ENCODE results near the gene CNIH3.

The CNIH3 gene

DNA sequence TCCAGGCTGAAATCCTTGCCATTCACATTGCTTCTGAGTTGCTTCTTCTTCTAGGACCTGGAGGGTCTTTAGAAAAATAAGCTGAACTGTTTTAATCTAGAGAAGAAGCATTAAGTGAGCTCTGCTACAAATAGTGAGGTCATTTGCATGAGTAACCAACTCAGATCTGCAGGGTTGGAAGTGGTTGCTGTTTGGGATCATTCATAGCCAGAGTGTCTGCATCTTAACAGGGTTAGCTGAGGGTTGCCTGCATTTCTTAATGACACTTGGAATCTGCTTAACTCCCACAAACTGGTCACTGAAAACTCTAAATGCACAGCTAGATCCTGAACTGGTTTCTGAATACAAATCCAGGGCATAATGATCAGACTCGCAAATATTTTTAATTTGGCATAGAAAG, 9.9 kb downstream of the CNIH3 start:
- no peaks in the 10 kb centered on the region for H3K79me2 ChIP-seq (ENCODE audit: control insufficient read depth, low read length)
- no peaks in the 10 kb centered on the region for H3F3A ChIP-seq (ENCODE audit: control insufficient read depth, insufficient read depth)
- no peaks in the 10 kb centered on the region for H3K9me2 ChIP-seq (replicated peaks; ENCODE audit: control insufficient read depth, low read length)
- H3K9me3 ChIP-seq (ENCODE audit: control insufficient read depth, insufficient read depth, low read length): no peaks in the 10 kb centered on the region
- H3K4me1 ChIP-seq (ENCODE audit: control insufficient read depth, low read length): peaks cover 11% of the 10 kb centered on the region
- H3K4me3 ChIP-seq (ENCODE audit: low read length): no peak overlapping the region
- no peak for TF ChIP-seq EZH2phosphoT487 (IDR thresholded peaks at IDR 0.05; ENCODE audit: borderline replicate concordance, low read length)
- TF ChIP-seq, protein P1, sequence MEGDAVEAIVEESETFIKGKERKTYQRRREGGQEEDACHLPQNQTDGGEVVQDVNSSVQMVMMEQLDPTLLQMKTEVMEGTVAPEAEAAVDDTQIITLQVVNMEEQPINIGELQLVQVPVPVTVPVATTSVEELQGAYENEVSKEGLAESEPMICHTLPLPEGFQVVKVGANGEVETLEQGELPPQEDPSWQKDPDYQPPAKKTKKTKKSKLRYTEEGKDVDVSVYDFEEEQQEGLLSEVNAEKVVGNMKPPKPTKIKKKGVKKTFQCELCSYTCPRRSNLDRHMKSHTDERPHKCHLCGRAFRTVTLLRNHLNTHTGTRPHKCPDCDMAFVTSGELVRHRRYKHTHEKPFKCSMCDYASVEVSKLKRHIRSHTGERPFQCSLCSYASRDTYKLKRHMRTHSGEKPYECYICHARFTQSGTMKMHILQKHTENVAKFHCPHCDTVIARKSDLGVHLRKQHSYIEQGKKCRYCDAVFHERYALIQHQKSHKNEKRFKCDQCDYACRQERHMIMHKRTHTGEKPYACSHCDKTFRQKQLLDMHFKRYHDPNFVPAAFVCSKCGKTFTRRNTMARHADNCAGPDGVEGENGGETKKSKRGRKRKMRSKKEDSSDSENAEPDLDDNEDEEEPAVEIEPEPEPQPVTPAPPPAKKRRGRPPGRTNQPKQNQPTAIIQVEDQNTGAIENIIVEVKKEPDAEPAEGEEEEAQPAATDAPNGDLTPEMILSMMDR (IDR thresholded peaks at IDR 0.05; ENCODE audit: low read depth, low read length, poor library complexity, severe bottlenecking): no peak
- no peaks in the 10 kb centered on the region; the same call in 1 of the 2 replicates for H3K27me3 ChIP-seq (ENCODE audit: control insufficient read depth, low read length)
- H3K4me2 ChIP-seq (ENCODE audit: low read length): no peak overlapping the region
- H4K20me1 ChIP-seq (ENCODE audit: control insufficient read depth, insufficient read depth, low read depth, low read length): no peaks in the 10 kb centered on the region
- H3K27ac ChIP-seq (ENCODE audit: low read depth, low read length): no peak overlapping the region
- H3K36me3 ChIP-seq (ENCODE audit: control insufficient read depth, low read length): no peaks in the 10 kb centered on the region

GRCh38 chr1:224629965-224630364, 13.8 kb downstream of the CNIH3 start:
- no peaks in the 10 kb centered on the region for H3K79me2 ChIP-seq (ENCODE audit: control insufficient read depth, low read length)
- no peak overlapping the region for H3K27ac ChIP-seq (ENCODE audit: low read depth, low read length)
- no peak overlapping the region for H3K4me2 ChIP-seq (ENCODE audit: low read length)
- no peaks in the 10 kb centered on the region for H3F3A ChIP-seq (ENCODE audit: control insufficient read depth, insufficient read depth)
- H3K4me1 ChIP-seq (ENCODE audit: control insufficient read depth, low read length): no peaks in the 10 kb centered on the region
- TF ChIP-seq, protein P1 (IDR thresholded peaks at IDR 0.05; ENCODE audit: low read depth, low read length, poor library complexity, severe bottlenecking): no peak
- no peak for TF ChIP-seq EZH2phosphoT487 (IDR thresholded peaks at IDR 0.05; ENCODE audit: borderline replicate concordance, low read length)
- no peaks in the 10 kb centered on the region for H4K20me1 ChIP-seq (ENCODE audit: control insufficient read depth, insufficient read depth, low read depth, low read length)
- no peaks in the 10 kb centered on the region for H3K36me3 ChIP-seq (ENCODE audit: control insufficient read depth, low read length)
- no peaks in the 10 kb centered on the region for H3K9me3 ChIP-seq (ENCODE audit: control insufficient read depth, insufficient read depth, low read length)
- H3K9me2 ChIP-seq (replicated peaks; ENCODE audit: control insufficient read depth, low read length): no peaks in the 10 kb centered on the region
- H3K4me3 ChIP-seq (ENCODE audit: low read length): no peak overlapping the region
- H3K27me3 ChIP-seq (ENCODE audit: control insufficient read depth, low read length): no peaks in the 10 kb centered on the region; the same call in 1 of the 2 replicates

DNA sequence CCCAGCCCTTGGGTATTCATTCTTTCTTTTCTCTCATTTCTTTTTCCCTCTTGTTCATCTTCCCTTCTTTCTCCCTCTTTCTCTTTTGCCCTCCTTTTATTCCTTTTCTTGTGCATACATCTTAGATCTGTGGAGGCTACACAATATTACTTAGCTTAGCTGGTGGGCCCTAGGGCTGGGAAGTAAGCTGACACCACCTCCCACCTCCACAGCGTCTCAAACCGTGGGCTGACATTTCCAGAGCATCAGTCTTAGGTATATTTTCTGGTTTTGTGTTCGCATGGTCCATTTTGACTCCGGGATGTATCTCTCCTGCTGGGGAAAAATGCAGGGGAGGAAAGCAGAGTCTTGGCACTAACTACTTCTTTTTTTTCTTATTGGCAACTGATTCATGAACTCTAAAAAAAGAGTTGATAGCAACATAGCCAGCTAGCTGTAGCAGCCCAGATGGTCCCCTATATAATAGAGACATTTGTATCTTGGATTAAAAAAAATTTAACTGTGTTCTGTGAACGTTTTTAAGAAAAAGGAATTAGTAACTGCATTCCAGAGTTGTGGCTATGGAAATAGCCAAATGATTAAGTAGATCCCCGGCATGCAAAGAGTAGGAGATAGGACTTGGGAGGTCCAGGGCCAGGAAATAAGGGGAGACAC, 15.5 kb downstream of the CNIH3 start:
- Histone ChIP-seq H4K20me1 (ENCODE audit: control insufficient read depth, insufficient read depth, low read depth, low read length) (no peaks in the 10 kb centered on the region), H3K4me2 (ENCODE audit: low read length) (no peak overlapping the region), H3K4me3 (ENCODE audit: low read length) (no peak overlapping the region), H3K27ac (ENCODE audit: low read depth, low read length) (no peak overlapping the region), H3K4me1 (ENCODE audit: control insufficient read depth, low read length) (no peaks in the 10 kb centered on the region), H3F3A (ENCODE audit: control insufficient read depth, insufficient read depth) (no peaks in the 10 kb centered on the region), H3K36me3 (ENCODE audit: control insufficient read depth, low read length) (no peaks in the 10 kb centered on the region), H3K27me3 (ENCODE audit: control insufficient read depth, low read length) (no peaks in the 10 kb centered on the region; the same call in 1 of the 2 replicates), H3K79me2 (ENCODE audit: control insufficient read depth, low read length) (no peaks in the 10 kb centered on the region), H3K9me2 (replicated peaks; ENCODE audit: control insufficient read depth, low read length) (no peaks in the 10 kb centered on the region), H3K9me3 (ENCODE audit: control insufficient read depth, insufficient read depth, low read length) (no peaks in the 10 kb centered on the region)
- TF ChIP-seq, protein P1 (IDR thresholded peaks at IDR 0.05; ENCODE audit: low read depth, low read length, poor library complexity, severe bottlenecking): no peak
- no peak for TF ChIP-seq EZH2phosphoT487 (IDR thresholded peaks at IDR 0.05; ENCODE audit: borderline replicate concordance, low read length)
